ENCODE results near the gene PRR16.
"Not testable (repeated sequence)": the region's sequence is repeated elsewhere in the genome, so short reads cannot be mapped to it uniquely, and the experiment has no call there.

PRR16 gene

DNA sequence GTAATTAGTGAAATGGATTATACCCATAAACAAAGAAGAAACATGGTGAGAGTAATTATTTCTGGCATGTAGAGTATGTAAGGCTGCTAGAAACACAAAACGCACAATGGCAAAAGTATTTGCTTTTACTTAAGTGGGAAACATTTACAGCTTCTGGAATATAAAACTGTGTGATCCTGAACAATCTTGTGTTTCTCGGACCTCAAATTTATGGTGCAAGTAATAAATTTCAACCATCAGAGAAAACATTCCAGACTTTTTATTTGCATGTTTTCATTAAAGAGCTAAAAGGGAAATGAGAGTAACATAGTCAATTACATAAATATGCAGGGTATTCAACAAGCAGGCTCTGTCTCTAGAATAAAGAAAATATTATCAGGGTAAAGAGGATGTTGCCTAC lies 17.2 kb upstream of the PRR16 start:
- Histone ChIP-seq H3K27me3 (ENCODE audit: insufficient read depth, low read length) (no peaks in the 10 kb centered on the region), H3K79me2 (ENCODE audit: control insufficient read depth, insufficient read depth, low read length, unreplicated experiment) (no peaks in the 10 kb centered on the region), H3K36me3 (ENCODE audit: insufficient read depth, low read length) (no peaks in the 10 kb centered on the region), H3K27ac (ENCODE audit: low read depth, low read length) (peak overlapping the region; percentile 82), H3K4me1 (ENCODE audit: control insufficient read depth, insufficient read depth, low read length, unreplicated experiment) (peaks cover 38% of the 10 kb centered on the region), H3K4me3 (ENCODE audit: low read depth, low read length) (no peak overlapping the region), H2AFZ (ENCODE audit: low read length, unreplicated experiment) (no peak overlapping the region)

DNA sequence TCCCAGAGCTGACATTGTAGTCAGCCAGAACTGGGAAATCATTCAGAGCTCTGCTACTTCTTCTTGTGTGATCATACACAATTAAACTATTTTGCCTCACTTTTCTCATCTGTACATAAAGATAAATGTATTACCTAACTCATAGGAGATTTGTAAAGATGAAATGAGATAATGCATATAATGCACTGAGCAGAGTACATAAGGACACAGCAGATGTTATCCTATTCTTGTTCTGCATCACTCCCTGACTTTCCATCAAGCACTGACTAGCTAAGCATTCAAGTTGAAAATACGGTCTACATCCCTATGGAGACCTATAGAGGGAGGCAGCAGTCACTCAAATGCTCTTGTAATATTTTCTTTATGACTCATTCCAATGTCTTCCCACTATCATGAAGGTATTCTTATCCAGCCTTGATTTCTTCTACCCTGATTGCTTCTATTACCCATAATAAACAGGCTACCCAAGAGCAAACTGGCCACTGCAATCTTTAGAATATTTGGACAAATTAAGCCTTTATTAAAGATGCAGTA lies 16.3 kb upstream of the PRR16 start:
- no peaks in the 10 kb centered on the region for H3K36me3 ChIP-seq (ENCODE audit: insufficient read depth, low read length)
- no peaks in the 10 kb centered on the region for H3K79me2 ChIP-seq (ENCODE audit: control insufficient read depth, insufficient read depth, low read length, unreplicated experiment)
- no peaks in the 10 kb centered on the region for H3K27me3 ChIP-seq (ENCODE audit: insufficient read depth, low read length)
- no peak overlapping the region for H3K4me3 ChIP-seq (ENCODE audit: low read depth, low read length)
- H3K4me1 ChIP-seq (ENCODE audit: control insufficient read depth, insufficient read depth, low read length, unreplicated experiment) = peaks cover 38% of the 10 kb centered on the region
- peak overlapping the region; percentile 82; the same call in 1 of the 2 replicates for H3K27ac ChIP-seq (ENCODE audit: low read depth, low read length)
- H2AFZ ChIP-seq (ENCODE audit: low read length, unreplicated experiment) = no peak overlapping the region

DNA sequence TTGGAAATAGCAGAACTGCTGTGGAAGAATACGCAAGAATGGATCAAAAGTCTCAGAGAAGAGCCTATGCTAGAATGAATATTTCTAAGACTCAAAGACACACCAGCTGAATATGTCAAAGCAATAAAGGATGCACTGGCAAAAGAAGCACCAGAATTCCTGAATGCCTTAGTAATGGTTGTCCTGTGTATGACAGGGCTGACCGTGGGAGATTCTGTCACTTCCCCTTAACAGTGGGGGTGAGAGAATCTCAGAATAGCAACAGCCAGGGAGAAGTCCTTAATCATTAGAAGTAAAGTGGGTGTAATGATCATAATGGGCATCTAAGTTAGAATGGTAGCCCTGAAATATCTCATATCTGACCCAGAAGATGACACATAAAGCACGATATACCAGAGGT lies 14.6 kb upstream of the PRR16 start:
- Histone ChIP-seq H3K79me2 (ENCODE audit: control insufficient read depth, insufficient read depth, low read length, unreplicated experiment) (no peaks in the 10 kb centered on the region), H3K27ac (ENCODE audit: low read depth, low read length) (no peak overlapping the region), H3K4me3 (ENCODE audit: low read depth, low read length) (no peak overlapping the region), H3K36me3 (ENCODE audit: insufficient read depth, low read length) (no peaks in the 10 kb centered on the region), H3K27me3 (ENCODE audit: insufficient read depth, low read length) (no peaks in the 10 kb centered on the region), H2AFZ (ENCODE audit: low read length, unreplicated experiment) (no peak overlapping the region), H3K4me1 (ENCODE audit: control insufficient read depth, insufficient read depth, low read length, unreplicated experiment) (peaks cover 51% of the 10 kb centered on the region)

DNA sequence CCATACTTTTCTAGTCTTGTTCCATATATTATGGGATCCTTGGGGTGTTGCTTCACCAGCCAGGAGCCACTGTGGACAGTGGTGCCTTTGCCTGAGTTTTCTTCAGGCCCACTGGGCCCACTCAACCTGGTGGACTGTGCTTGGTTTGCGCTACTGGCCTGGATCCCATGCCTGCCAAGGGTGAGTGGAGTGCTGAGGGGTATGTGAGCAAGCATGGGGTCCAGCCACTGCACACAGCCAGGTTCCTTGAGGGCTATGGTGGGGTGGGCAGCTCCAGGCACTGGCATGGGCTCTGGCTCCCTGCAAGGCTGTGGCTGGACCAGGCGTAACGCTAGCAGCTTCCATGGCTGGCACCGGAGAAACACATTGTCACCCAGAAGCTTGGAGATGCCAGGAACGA lies 13.2 kb upstream of the PRR16 start:
- Histone ChIP-seq H3K27ac (ENCODE audit: low read depth, low read length) (no peak overlapping the region), H3K79me2 (ENCODE audit: control insufficient read depth, insufficient read depth, low read length, unreplicated experiment) (no peaks in the 10 kb centered on the region), H2AFZ (ENCODE audit: low read length, unreplicated experiment) (no peak overlapping the region), H3K36me3 (ENCODE audit: insufficient read depth, low read length) (no peaks in the 10 kb centered on the region), H3K4me3 (ENCODE audit: low read depth, low read length) (no peak overlapping the region), H3K27me3 (ENCODE audit: insufficient read depth, low read length) (no peaks in the 10 kb centered on the region), H3K4me1 (ENCODE audit: control insufficient read depth, insufficient read depth, low read length, unreplicated experiment) (peaks cover 52% of the 10 kb centered on the region)

DNA sequence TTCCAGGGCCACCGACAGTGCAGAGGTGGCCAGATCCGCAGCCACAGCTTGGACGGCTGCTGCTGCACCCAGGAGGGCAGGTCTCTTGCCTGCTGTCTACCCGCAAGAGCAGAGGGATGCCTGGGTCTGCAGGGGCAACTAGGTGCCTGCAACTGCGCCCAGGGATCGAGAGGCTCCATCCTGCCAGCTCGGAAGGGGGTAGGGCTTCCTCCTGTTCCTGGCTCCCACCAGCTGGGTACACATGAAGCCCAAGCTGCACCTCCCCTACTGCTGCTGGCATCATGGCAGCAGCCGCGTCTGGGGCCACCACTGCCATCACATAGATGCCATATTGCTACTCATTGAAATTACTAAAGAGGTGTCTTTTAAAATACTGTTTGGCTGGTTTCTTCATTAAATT lies 12.7 kb upstream of the PRR16 start:
- Histone ChIP-seq H3K4me1 (ENCODE audit: control insufficient read depth, insufficient read depth, low read length, unreplicated experiment) (peaks cover 48% of the 10 kb centered on the region), H3K27ac (ENCODE audit: low read depth, low read length) (no peak overlapping the region), H3K27me3 (ENCODE audit: insufficient read depth, low read length) (no peaks in the 10 kb centered on the region), H3K4me3 (ENCODE audit: low read depth, low read length) (no peak overlapping the region), H3K36me3 (ENCODE audit: insufficient read depth, low read length) (no peaks in the 10 kb centered on the region), H2AFZ (ENCODE audit: low read length, unreplicated experiment) (no peak overlapping the region), H3K79me2 (ENCODE audit: control insufficient read depth, insufficient read depth, low read length, unreplicated experiment) (no peaks in the 10 kb centered on the region)

DNA sequence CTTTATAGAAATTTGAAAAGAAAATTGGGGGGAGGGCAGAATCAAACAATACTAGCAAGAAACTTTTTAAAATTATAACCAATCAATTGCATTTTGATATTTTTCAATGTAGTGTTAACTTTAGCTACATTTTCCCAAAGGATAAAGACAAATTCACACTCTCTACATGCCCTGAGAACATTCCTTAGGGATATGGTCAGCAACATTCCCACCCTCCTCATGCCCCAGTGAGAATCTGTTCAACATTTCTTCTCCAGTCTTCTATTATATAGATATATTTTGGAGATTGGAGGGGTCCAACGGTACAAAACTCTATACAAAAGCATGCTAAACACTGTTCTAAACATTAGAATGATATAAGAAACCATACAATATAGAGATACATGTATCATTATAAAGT lies 11.6 kb upstream of the PRR16 start:
- Histone ChIP-seq H2AFZ (ENCODE audit: low read length, unreplicated experiment) (no peak overlapping the region), H3K36me3 (ENCODE audit: insufficient read depth, low read length) (no peaks in the 10 kb centered on the region), H3K4me3 (ENCODE audit: low read depth, low read length) (no peak overlapping the region), H3K27ac (ENCODE audit: low read depth, low read length) (no peak overlapping the region), H3K27me3 (ENCODE audit: insufficient read depth, low read length) (no peaks in the 10 kb centered on the region), H3K4me1 (ENCODE audit: control insufficient read depth, insufficient read depth, low read length, unreplicated experiment) (peaks cover 38% of the 10 kb centered on the region), H3K79me2 (ENCODE audit: control insufficient read depth, insufficient read depth, low read length, unreplicated experiment) (no peaks in the 10 kb centered on the region)

DNA sequence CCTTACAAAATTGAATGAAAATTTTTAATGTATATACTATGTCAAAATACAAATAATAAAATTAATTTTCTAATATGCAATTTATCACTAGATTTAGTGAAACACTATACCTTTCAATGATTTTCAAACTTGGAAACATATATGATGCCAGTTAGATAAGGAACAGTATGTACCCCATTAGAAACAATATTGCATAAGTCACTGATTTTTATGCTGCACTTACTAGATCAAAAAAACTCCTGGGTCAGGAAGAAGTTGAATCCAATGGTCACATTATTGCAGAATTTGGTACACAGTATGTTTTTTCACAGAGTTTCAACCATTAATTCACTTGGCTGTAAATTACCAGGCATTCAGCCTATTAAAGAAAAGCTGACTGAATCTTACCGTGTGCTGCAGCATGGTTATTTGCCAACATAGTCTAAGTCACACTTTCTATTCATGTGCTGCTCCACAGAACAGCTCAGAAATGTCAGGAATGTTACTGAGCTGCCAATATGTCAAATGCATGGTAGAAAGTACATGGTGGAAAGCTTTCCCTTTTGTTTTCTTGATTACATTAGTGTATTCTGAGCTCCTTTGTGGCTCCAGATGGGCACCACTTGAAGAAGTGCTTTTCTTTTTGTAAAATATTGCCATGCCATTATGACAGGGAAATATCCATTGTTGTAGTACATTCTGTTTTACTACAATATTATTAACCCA lies 9.9 kb upstream of the PRR16 start:
- H3K27ac ChIP-seq (ENCODE audit: low read depth, low read length) = peak overlapping the region; percentile 81
- H2AFZ ChIP-seq (ENCODE audit: low read length, unreplicated experiment) = peak overlapping the region; percentile 91
- H3K27me3 ChIP-seq (ENCODE audit: insufficient read depth, low read length) = no peaks in the 10 kb centered on the region
- H3K36me3 ChIP-seq (ENCODE audit: insufficient read depth, low read length) = no peaks in the 10 kb centered on the region
- H3K4me1 ChIP-seq (ENCODE audit: control insufficient read depth, insufficient read depth, low read length, unreplicated experiment) = peaks cover 27% of the 10 kb centered on the region
- peak overlapping the region; percentile 34 for H3K4me3 ChIP-seq (ENCODE audit: low read depth, low read length)
- H3K79me2 ChIP-seq (ENCODE audit: control insufficient read depth, insufficient read depth, low read length, unreplicated experiment) = no peaks in the 10 kb centered on the region

DNA sequence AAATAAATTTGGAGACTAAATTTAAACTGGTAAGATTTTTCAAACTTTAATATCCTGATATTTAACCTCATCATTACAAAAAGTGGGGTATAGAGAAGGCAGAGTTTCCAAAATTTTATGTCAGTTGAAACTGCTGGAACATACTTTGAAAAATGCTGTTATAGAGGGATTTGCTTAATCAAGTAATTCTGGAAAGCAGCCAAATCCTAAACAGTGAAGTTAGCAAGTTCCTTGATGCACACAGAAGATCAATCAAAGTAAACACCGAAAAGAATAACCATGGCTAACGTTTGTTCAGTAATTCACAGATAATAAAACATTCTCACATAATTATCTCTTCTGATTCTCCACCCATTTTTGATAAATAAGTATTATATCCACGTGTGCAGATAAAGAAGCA lies 8.1 kb upstream of the PRR16 start:
- H3K4me3 ChIP-seq (ENCODE audit: low read depth, low read length) = no peak overlapping the region
- no peaks in the 10 kb centered on the region for H3K27me3 ChIP-seq (ENCODE audit: insufficient read depth, low read length)
- no peak overlapping the region for H3K27ac ChIP-seq (ENCODE audit: low read depth, low read length)
- H3K79me2 ChIP-seq (ENCODE audit: control insufficient read depth, insufficient read depth, low read length, unreplicated experiment) = no peaks in the 10 kb centered on the region
- no peak overlapping the region for H2AFZ ChIP-seq (ENCODE audit: low read length, unreplicated experiment)
- H3K36me3 ChIP-seq (ENCODE audit: insufficient read depth, low read length) = no peaks in the 10 kb centered on the region
- H3K4me1 ChIP-seq (ENCODE audit: control insufficient read depth, insufficient read depth, low read length, unreplicated experiment) = peaks cover 21% of the 10 kb centered on the region

DNA sequence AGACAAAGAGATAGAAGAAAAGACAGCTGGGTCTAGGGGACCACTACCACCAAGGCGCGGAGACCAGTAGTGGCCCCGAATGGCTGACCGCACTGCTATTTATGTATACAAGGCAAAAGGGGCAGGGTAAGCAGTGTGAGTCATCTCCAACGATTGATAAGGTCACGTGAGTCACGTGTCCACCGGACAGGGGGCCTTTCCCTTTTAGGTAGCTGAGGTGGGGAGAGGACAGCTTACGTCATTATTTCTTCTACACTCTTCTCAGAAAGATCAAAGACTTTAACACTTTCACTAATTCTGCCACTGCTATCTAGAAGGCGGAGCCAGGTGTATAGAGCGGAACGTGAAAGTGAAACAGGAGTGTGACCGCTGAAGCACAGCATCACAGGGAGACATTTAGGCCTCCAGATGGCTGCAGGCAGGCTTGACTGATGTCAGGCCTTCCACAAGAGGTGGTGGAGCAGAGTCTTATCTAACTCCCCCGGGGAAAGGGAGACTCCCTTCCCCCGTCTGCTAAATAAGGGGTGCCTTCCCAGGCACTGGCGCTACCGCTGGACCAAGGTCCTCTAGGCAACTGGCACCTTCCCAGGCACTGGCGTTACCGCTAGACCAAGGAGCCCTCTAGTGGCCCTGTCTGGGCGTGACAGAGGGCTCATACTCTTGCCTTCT lies 6.1 kb upstream of the PRR16 start:
- H3K79me2 ChIP-seq (ENCODE audit: control insufficient read depth, insufficient read depth, low read length, unreplicated experiment) = no peaks in the 10 kb centered on the region
- H3K36me3 ChIP-seq (ENCODE audit: insufficient read depth, low read length) = no peaks in the 10 kb centered on the region
- peak overlapping the region; percentile 42 for H2AFZ ChIP-seq (ENCODE audit: low read length, unreplicated experiment)
- peaks cover 24% of the 10 kb centered on the region for H3K4me1 ChIP-seq (ENCODE audit: control insufficient read depth, insufficient read depth, low read length, unreplicated experiment)
- no peaks in the 10 kb centered on the region for H3K27me3 ChIP-seq (ENCODE audit: insufficient read depth, low read length)
- no peak overlapping the region for H3K27ac ChIP-seq (ENCODE audit: low read depth, low read length)
- H3K4me3 ChIP-seq (ENCODE audit: low read depth, low read length) = peak overlapping the region; percentile 73

DNA sequence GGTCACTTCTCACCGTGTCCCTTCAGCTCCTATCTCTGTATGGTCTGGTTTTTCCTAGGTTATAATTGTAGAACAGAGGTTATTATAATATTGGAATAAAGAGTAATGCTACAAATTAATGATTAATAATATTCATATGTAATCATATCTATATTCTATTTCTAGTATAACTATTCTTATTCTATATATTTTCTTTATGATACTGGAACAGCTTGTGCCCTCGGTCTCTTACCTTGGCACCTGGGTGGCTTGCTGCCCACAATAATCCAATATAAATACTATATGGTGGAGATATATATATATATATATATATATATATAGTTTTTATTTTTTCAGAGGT lies 5.6 kb upstream of the PRR16 start:
- not testable (repeated sequence) for H2AFZ ChIP-seq (ENCODE audit: low read length, unreplicated experiment)

DNA sequence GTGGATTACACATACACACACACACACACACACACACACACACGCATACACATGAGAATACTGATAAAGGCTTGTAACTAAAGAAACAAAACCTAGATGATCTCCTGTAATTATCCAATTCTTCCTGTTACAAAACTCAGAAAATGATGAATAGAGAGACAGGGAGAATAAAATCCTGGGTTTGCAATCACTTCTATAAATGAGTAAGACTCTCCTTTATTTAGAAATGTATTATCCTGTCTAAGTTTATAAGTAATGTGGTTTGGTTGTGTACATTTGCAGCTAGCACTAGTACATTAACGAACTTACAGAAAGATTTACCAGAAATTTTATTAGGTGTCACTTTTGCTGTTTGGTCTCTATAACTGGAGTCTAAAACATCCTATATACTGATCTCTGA lies 2.8 kb upstream of the PRR16 start:
- Histone ChIP-seq H3K27ac (ENCODE audit: low read depth, low read length) (no peak overlapping the region), H3K27me3 (ENCODE audit: insufficient read depth, low read length) (no peaks in the 10 kb centered on the region), H3K79me2 (ENCODE audit: control insufficient read depth, insufficient read depth, low read length, unreplicated experiment) (peaks cover 21% of the 10 kb centered on the region), H2AFZ (ENCODE audit: low read length, unreplicated experiment) (no peak overlapping the region), H3K36me3 (ENCODE audit: insufficient read depth, low read length) (no peaks in the 10 kb centered on the region), H3K4me3 (ENCODE audit: low read depth, low read length) (no peak overlapping the region), H3K4me1 (ENCODE audit: control insufficient read depth, insufficient read depth, low read length, unreplicated experiment) (peaks cover 11% of the 10 kb centered on the region)

More for the DNA sequence above, 5.6 kb upstream of the PRR16 start:
- H3K4me1 ChIP-seq (ENCODE audit: control insufficient read depth, insufficient read depth, low read length, unreplicated experiment) = peaks cover 26% of the 10 kb centered on the region
- not testable (repeated sequence) for H3K4me3 ChIP-seq (ENCODE audit: low read depth, low read length); H3K27ac ChIP-seq (ENCODE audit: low read depth, low read length); H3K27me3 ChIP-seq (ENCODE audit: insufficient read depth, low read length); H3K79me2 ChIP-seq (ENCODE audit: control insufficient read depth, insufficient read depth, low read length, unreplicated experiment); H3K36me3 ChIP-seq (ENCODE audit: insufficient read depth, low read length)
